ENCODE measurements around the gene OR51S1. TPM values are rescaled to one million over a fixed set of nuclear protein-coding genes. Genes with fewer than 3 reads are reported as not detected.
"Not testable (repeated sequence)": the region's sequence is repeated elsewhere in the genome, so short reads cannot be mapped to it uniquely, and the experiment has no call there.

The OR51S1 gene
- total RNA-seq, 1 donor from 2014 or later: not detected

GRCh38 chr11:4863876-4864275 is 14.9 kb upstream of the OR51S1 start:
- Mint-ChIP-seq H3K4me3 (no peak overlapping the region), H3K4me1 (no peaks in the 10 kb centered on the region), H3K27me3 (no peaks in the 10 kb centered on the region), H3K36me3 (ENCODE audit: low read depth) (no peaks in the 10 kb centered on the region), H3K27ac (no peak overlapping the region), H3K9me3 (no peaks in the 10 kb centered on the region)
- intact Hi-C loops (cut with micrococcal nuclease): no loop called here
- POLR2A ChIA-PET: no interaction called here
- no peak for DNase-seq
- CTCF ChIA-PET: no interaction called here
- ATAC-seq (ENCODE audit: low read depth): no peak
- no peak for TF ChIP-seq CTCF (IDR thresholded peaks at IDR 0.05)

- DNase-seq (no peak), ATAC-seq (ENCODE audit: low read depth) (no peak)
- no peak overlapping the region for H3K4me3 Mint-ChIP-seq
- no peaks in the 10 kb centered on the region for H3K4me1 Mint-ChIP-seq
- ChIA-PET CTCF (no interaction called here), POLR2A (no interaction called here)
- no peaks in the 10 kb centered on the region for H3K27me3 Mint-ChIP-seq
- no peak for TF ChIP-seq CTCF (IDR thresholded peaks at IDR 0.05)
- H3K36me3 Mint-ChIP-seq (ENCODE audit: low read depth): no peaks in the 10 kb centered on the region
- H3K9me3 Mint-ChIP-seq: no peaks in the 10 kb centered on the region
- intact Hi-C loops (cut with micrococcal nuclease): no loop called here
- H3K27ac Mint-ChIP-seq: no peak overlapping the region
Measured at GRCh38 chr11:4862447-4863236, 13.6 kb upstream of the OR51S1 start.

GRCh38 chr11:4854286-4854685 is 5.3 kb upstream of the OR51S1 start:
- H3K27ac Mint-ChIP-seq; H3K4me1 Mint-ChIP-seq; H3K27me3 Mint-ChIP-seq; POLR2A ChIA-PET; DNase-seq; CTCF ChIA-PET; ATAC-seq (ENCODE audit: low read depth); intact Hi-C loops (cut with micrococcal nuclease); H3K9me3 Mint-ChIP-seq; H3K36me3 Mint-ChIP-seq (ENCODE audit: low read depth); H3K4me3 Mint-ChIP-seq: not testable (repeated sequence)

GRCh38 chr11:4851033-4851432 is 2.0 kb upstream of the OR51S1 start:
- no peak for TF ChIP-seq CTCF (IDR thresholded peaks at IDR 0.05)

GRCh38 chr11:4839851-4840549 is 9.0 kb downstream of the OR51S1 start:
- Mint-ChIP-seq H3K4me1 (no peaks in the 10 kb centered on the region), H3K27me3 (peaks cover 2% of the 10 kb centered on the region), H3K27ac (no peak overlapping the region), H3K4me3 (no peak overlapping the region), H3K9me3 (peaks cover 4% of the 10 kb centered on the region), H3K36me3 (ENCODE audit: low read depth) (no peaks in the 10 kb centered on the region)
- POLR2A ChIA-PET: no interaction called here
- intact Hi-C loops (cut with micrococcal nuclease): no loop called here
- no peak for TF ChIP-seq CTCF (IDR thresholded peaks at IDR 0.05)
- DNase-seq (no peak), ATAC-seq (ENCODE audit: low read depth) (no peak)
- CTCF ChIA-PET: no interaction called here

More at GRCh38 chr11:4851033-4851432, 2.0 kb upstream of the OR51S1 start:
- DNase-seq (no peak), ATAC-seq (ENCODE audit: low read depth) (no peak)
- no peaks in the 10 kb centered on the region for H3K9me3 Mint-ChIP-seq
- intact Hi-C loops (cut with micrococcal nuclease): no loop called here
- H3K27me3 Mint-ChIP-seq: no peaks in the 10 kb centered on the region
- no peaks in the 10 kb centered on the region for H3K36me3 Mint-ChIP-seq (ENCODE audit: low read depth)
- POLR2A ChIA-PET: no interaction called here
- no peaks in the 10 kb centered on the region for H3K4me1 Mint-ChIP-seq
- H3K27ac Mint-ChIP-seq: no peak overlapping the region
- H3K4me3 Mint-ChIP-seq: no peak overlapping the region
- CTCF ChIA-PET: no interaction called here
